Body of pancreas (tissue), 4 donors: ENCODE data around the gene CNST. TPM values are rescaled to one million over a fixed set of nuclear protein-coding genes. Genes with fewer than 3 reads are reported as not detected.

Source experiments
- ATAC-seq: fragments of 150-250 bp; one replicate; pipeline ENCODE4 v1.9.1; 2016
- DNase-seq, 4 donors: peaks; one replicate each; pipeline ENCODE4 v3.0.0-alpha.2; 2019
- H3K27ac ChIP-seq, 4 donors: fragments of 200-600 bp; sonication (generic); 1 replicate in 3 of 4; 2 replicates in 1 of 4; pipeline versions ENCODE4 v1.5.1 to v1.6.1; 2016 to 2019; ENCODE audit warnings: mild to moderate bottlenecking in 1 of 4, mixed read lengths in 1 of 4, moderate library complexity in 1 of 4
- H3K27me3 ChIP-seq, 2 donors: fragments of 200-600 bp; sonication (generic); one replicate each; pipeline ENCODE4 v1.6.0; 2016; ENCODE audit warnings: mild to moderate bottlenecking in 1 of 2
- H3K36me3 ChIP-seq, 2 donors: fragments of 200-600 bp; sonication (generic); replicated peaks in 1 of 2; 2 replicates each; pipeline ENCODE4 v1.5.1; 2016; ENCODE audit warnings: low read depth in 2 of 2; ENCODE audit not compliant: insufficient read depth in 1 of 2
- H3K4me1 ChIP-seq: fragments of 200-600 bp; sonication (generic); one replicate; pipeline ENCODE4 v1.6.0; 2016
- H3K4me3 ChIP-seq, 2 donors: fragments of 200-600 bp; sonication (generic); 1 replicate in 1 of 2; 2 replicates in 1 of 2; pipeline ENCODE4 v1.5.1; 2016 to 2019
- H3K9me3 ChIP-seq, 3 donors: fragments of 200-600 bp; sonication (generic); 1 replicate in 2 of 3; 2 replicates in 1 of 3; pipeline ENCODE4 v1.5.1; 2016
- POLR2A ChIP-seq, 3 donors: fragments of 450-650 bp; IDR thresholded peaks; one replicate each; pipeline ENCODE4 v1.6.1; 2016; ENCODE audit warnings: antibody characterized with exemption in 3 of 3, mild to moderate bottlenecking in 2 of 3
- WGBS, 2 donors: methylation state at CpG; one replicate each; pipeline ENCODE4 v1.1.5; 2017; 5-methylcytosine and 5-hydroxymethylcytosine counted together
- intact Hi-C: fragments of 100-400 bp; cut with DNase I; formaldehyde crosslinking; loops from one replicate; pipeline ENCODE4 v1.15.1; 2023
- total RNA-seq, 2 donors: library from RNA; depleted of rRNA; stranded (reverse); fragments of >200 nt; gene quantifications; one replicate each; pipeline ENCODE4 v1.1.0, GENCODE V29; 2016
- TF ChIP-seq, protein P1 (sequence below), 7 experiments: fragments of 450-650 bp in 4 of 7; fragments of 200-600 bp in 3 of 7; sonication (generic) in 3 of 7; IDR thresholded peaks; one replicate each; pipeline ENCODE4 v1.5.1; 2016 to 2019; ENCODE audit warnings: antibody characterized with exemption in 7 of 7

CNST gene
- total RNA-seq, 2 donors from 2014 or later, result 10.9 to 12.2 TPM

DNA sequence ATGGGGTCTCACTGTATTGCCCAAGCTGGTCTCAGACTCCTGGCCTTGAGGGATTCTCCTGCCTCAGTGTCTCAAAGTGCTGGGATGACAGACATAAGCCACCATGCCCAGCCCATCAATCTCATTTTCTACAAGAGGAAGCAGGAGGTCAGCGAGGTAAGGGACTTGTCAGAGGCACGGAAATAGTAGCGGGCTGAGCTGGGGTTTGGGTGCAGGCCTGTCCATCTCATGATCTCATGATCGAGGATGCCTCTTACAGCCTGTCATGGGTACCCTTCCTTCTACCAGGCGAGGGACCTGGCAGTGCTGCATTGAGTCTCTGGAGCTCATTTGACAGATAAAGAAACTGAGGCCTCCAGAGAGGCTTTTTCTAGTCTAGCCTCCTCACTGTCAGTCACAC lies 129.4 kb downstream of the CNST start:
- Histone ChIP-seq H3K27me3 (no peaks in the 10 kb centered on the region), H3K4me1 (peaks cover 20% of the 10 kb centered on the region), H3K36me3 (no peaks in the 10 kb centered on the region), H3K27ac (no peak overlapping the region), H3K4me3 (no peak overlapping the region), H3K9me3 (no peaks in the 10 kb centered on the region)
- 90% methylated on average over 5 of the region's 5 CpGs; no CpG with 5 or more reads in 1 of the 2 donors for WGBS, 2 donors
- no peak for DNase-seq
- TF ChIP-seq, protein P1, sequence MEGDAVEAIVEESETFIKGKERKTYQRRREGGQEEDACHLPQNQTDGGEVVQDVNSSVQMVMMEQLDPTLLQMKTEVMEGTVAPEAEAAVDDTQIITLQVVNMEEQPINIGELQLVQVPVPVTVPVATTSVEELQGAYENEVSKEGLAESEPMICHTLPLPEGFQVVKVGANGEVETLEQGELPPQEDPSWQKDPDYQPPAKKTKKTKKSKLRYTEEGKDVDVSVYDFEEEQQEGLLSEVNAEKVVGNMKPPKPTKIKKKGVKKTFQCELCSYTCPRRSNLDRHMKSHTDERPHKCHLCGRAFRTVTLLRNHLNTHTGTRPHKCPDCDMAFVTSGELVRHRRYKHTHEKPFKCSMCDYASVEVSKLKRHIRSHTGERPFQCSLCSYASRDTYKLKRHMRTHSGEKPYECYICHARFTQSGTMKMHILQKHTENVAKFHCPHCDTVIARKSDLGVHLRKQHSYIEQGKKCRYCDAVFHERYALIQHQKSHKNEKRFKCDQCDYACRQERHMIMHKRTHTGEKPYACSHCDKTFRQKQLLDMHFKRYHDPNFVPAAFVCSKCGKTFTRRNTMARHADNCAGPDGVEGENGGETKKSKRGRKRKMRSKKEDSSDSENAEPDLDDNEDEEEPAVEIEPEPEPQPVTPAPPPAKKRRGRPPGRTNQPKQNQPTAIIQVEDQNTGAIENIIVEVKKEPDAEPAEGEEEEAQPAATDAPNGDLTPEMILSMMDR (IDR thresholded peaks at IDR 0.05), result no peak
- TF ChIP-seq POLR2A (IDR thresholded peaks at IDR 0.05), result no peak
- no peak for ATAC-seq
- intact Hi-C loops, result loop anchor here (5.0 kb wide), 1 partner anchor 193 kb away; no protein-coding TSS in a partner anchor

DNA sequence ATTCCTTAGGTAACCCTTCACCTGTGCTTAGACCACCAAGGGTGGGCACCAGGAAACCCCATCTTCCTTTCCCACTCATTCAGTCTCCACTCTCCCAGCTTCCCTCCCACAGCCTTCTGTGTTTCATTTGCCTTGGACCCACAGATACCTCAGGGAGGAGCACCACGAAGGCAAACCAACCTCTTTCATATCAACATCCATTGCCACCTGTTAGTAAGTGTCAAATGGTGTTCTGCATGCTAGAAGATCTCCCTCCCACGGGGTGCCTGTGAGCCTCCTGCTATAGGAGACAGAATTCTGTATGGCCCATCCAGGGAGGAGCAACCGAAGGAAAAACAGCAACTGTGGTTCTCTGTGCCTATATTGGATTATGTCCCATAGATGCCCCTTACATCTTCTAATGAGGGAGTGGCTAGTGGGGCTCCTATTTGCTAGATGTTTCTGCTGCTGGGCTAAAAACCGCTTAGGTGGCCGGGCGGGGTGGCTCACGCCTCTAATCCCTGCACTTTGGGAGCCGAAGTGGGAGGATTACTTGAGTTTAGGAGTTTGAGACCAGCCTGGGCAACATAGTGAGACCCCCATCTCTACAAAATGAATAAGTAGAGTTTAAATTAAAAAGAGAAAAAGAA lies 132.3 kb downstream of the CNST start:
- DNase-seq (no peak), ATAC-seq (no peak)
- Histone ChIP-seq H3K4me3 (no peak overlapping the region), H3K4me1 (peaks cover 20% of the 10 kb centered on the region), H3K27me3 (no peaks in the 10 kb centered on the region), H3K27ac (peak overlapping the region in 2 of 4 donors; percentile 16 to 49), H3K9me3 (no peaks in the 10 kb centered on the region), H3K36me3 (no peaks in the 10 kb centered on the region)
- TF ChIP-seq POLR2A (IDR thresholded peaks at IDR 0.05), result no peak
- TF ChIP-seq, protein P1 (IDR thresholded peaks at IDR 0.05), result no peak
- intact Hi-C loops, result loop anchor here (5.0 kb wide), 1 partner anchor 196 kb away; no protein-coding TSS in a partner anchor
- WGBS, 2 donors, result 73 to 91% methylated on average over 8 of the region's 8 CpGs

DNA sequence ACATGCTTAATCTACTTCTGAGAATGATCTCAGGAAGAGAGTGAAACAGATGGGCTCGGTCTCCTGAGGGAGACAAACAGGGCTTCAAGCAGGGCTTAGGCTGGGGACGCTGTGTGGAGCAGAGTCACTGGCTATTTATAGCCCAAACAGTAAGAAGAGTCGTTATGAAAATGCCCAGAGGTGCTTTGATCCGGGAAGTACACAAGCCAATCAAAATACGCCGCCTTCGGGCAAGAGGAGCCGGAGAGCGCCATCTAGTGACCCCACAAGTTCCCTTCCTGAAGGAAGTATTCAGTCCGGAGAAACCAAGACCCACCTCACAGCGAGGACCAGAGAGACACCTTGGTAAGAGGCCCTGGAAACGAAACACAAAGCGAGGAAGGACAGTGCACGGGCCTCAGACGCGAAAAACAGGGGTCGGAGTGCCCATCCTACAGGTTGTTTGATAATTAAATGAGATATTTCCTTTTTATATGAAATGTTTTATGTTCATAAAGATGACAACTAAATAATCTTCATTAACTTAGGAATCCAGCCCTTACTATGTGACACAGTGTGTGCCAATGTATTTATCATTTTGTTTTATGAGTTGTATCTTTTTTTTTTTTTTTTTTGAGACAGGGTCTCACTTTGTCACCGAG lies 133.0 kb downstream of the CNST start:
- no peak overlapping the region for H3K4me3 ChIP-seq
- 7 to 9% methylated on average over 18 of the region's 18 CpGs for WGBS, 2 donors
- no peaks in the 10 kb centered on the region for H3K27me3 ChIP-seq
- TF ChIP-seq, protein P1 (IDR thresholded peaks at IDR 0.05), result peak; percentile 53 to 89 (median 87)
- TF ChIP-seq POLR2A (IDR thresholded peaks at IDR 0.05), result no peak
- H3K27ac ChIP-seq, result peak overlapping the region in 2 of 4 donors; percentile 16 to 49
- no peaks in the 10 kb centered on the region for H3K36me3 ChIP-seq
- intact Hi-C loops, result loop anchor here (5.0 kb wide), 1 partner anchor 197 kb away; no protein-coding TSS in a partner anchor
- DNase-seq (peak; percentile 89 to 92 (median 92)), ATAC-seq (peak; percentile 87)
- peaks cover 20% of the 10 kb centered on the region for H3K4me1 ChIP-seq
- H3K9me3 ChIP-seq, result no peaks in the 10 kb centered on the region

DNA sequence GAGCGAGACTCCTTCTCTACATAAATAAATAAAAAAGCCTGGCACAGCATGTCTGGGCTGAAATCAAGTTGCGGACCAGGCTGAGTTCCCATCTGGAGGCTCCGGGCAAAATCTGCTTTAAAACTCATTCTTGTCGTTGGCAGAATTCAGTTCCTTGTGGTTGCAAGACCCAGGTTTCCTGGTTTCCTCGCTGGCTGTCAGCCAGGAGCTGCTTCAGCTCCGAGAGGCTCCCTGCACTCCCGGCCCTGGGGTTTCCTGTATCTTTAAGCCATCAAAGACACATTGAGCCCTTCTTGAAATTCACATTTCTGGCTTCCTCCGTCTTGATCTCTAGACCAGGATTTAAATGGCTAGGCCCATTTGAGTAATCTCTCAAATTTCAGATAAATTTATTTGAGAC lies 137.3 kb downstream of the CNST start:
- TF ChIP-seq, protein P1 (IDR thresholded peaks at IDR 0.05), result no peak
- TF ChIP-seq POLR2A (IDR thresholded peaks at IDR 0.05), result no peak
- peak in 3 of 4 donors; percentile 31 to 47 (median 36) for DNase-seq
- no peak for ATAC-seq
- H3K36me3 ChIP-seq, result no peaks in the 10 kb centered on the region
- H3K4me1 ChIP-seq, result peaks cover 9% of the 10 kb centered on the region
- no peaks in the 10 kb centered on the region for H3K9me3 ChIP-seq
- H3K27me3 ChIP-seq, result no peaks in the 10 kb centered on the region
- 31 to 42% methylated on average over 6 to 8 of the region's 8 CpGs for WGBS, 2 donors
- no peak overlapping the region for H3K4me3 ChIP-seq
- no peak overlapping the region for H3K27ac ChIP-seq
- intact Hi-C loops, result no loop called here
